H1 (cell line): ENCODE data around the gene KCNE3. TPM values are rescaled to one million over a fixed set of nuclear protein-coding genes. Genes with fewer than 3 reads are reported as not detected.
A peak's percentile ranks its signal among the peaks of the same experiment; 100 is the strongest.

Source experiments
- CTCF ChIA-PET: fragments of 300-600 bp; sonication (Branson Sonifier 250); formaldehyde crosslinking; loops from one replicate; lab custom pipeline; 2021; ENCODE audit not compliant: partially characterized antibody; lab: Charles Lee
- POLR2A ChIA-PET: fragments of 300-600 bp; sonication (Branson Sonifier 250); formaldehyde crosslinking; loops from one replicate; lab custom pipeline; 2021; ENCODE audit warnings: inconsistent platforms; ENCODE audit not compliant: partially characterized antibody; lab: Charles Lee
- DNase-seq, 2 experiments: peaks; one replicate each; pipeline versions ENCODE4 v3.0.0 to v3.0.0-alpha.2; 2010 to 2022; ENCODE audit warnings: low spot score in 2 of 2, low read depth in 1 of 2, mixed read lengths in 1 of 2
- FAIRE-seq: peaks from 2 replicates; lab custom pipeline; 2011; peaks lifted over from hg19 to GRCh38; lab: Jason Lieb, UNC
- H2AFZ ChIP-seq: 2 replicates; pipeline ENCODE4 v1.8.1; 2012; ENCODE audit warnings: low read length, inconsistent platforms
- H2AK5ac ChIP-seq: 2 replicates; pipeline ENCODE4 v1.6.1; 2013; ENCODE audit warnings: low read depth, low read length
- H2BK120ac ChIP-seq: replicated peaks from 2 replicates; pipeline ENCODE3; 2013; ENCODE audit warnings: low read depth, low read length, inconsistent platforms
- H2BK12ac ChIP-seq: 2 replicates; pipeline ENCODE4 v1.6.1; 2013; ENCODE audit warnings: low read depth, low read length
- H2BK15ac ChIP-seq: 2 replicates; pipeline ENCODE4 v1.6.1; 2013; ENCODE audit warnings: low read length
- H2BK20ac ChIP-seq: 2 replicates; pipeline ENCODE4 v1.6.1; 2013; ENCODE audit warnings: low read length
- H2BK5ac ChIP-seq: 2 replicates; pipeline ENCODE4 v1.6.1; 2013; ENCODE audit warnings: low read depth, low read length
- H3K14ac ChIP-seq: 2 replicates; pipeline ENCODE4 v1.6.1; 2013; ENCODE audit warnings: inconsistent platforms; ENCODE audit not compliant: insufficient read length
- H3K18ac ChIP-seq: 2 replicates; pipeline ENCODE4 v1.6.1; 2013; ENCODE audit warnings: low read length; ENCODE audit errors: extremely low read depth
- H3K23ac ChIP-seq: 2 replicates; pipeline ENCODE4 v1.6.1; 2013; ENCODE audit warnings: inconsistent platforms; ENCODE audit not compliant: insufficient read length
- H3K23me2 ChIP-seq: 2 replicates; pipeline ENCODE4 v1.6.1; 2013; ENCODE audit warnings: low read depth, low read length
- H3K27ac ChIP-seq: 2 replicates; pipeline ENCODE4 v1.6.1; 2011; ENCODE audit warnings: low read depth, low read length, inconsistent platforms
- H3K27me3 ChIP-seq, 4 experiments: replicated peaks in 1 of 4; 1 replicate in 1 of 4; 2 replicates in 3 of 4; pipeline versions ENCODE4 v1.6.1 to v1.8.1; 2011 to 2013; ENCODE audit warnings: low read length in 3 of 4, mild to moderate bottlenecking in 3 of 4, inconsistent platforms in 2 of 4, mixed read lengths in 2 of 4, moderate library complexity in 1 of 4; ENCODE audit not compliant: control insufficient read depth in 3 of 4, insufficient read depth in 3 of 4; ENCODE audit errors: extremely low read depth in 1 of 4
- H3K36me3 ChIP-seq, 4 experiments: 2 replicates each; pipeline versions ENCODE4 v1.6.1 to v1.8.1; 2011 to 2013; ENCODE audit warnings: mild to moderate bottlenecking in 4 of 4, low read length in 3 of 4, moderate library complexity in 2 of 4, control low read depth in 1 of 4, inconsistent platforms in 1 of 4; ENCODE audit not compliant: insufficient read depth in 4 of 4, control insufficient read depth in 2 of 4
- H3K4ac ChIP-seq: replicated peaks from 2 replicates; pipeline ENCODE3; 2013; ENCODE audit warnings: low read length, low read depth, mixed read lengths, inconsistent platforms; ENCODE audit not compliant: insufficient read length
- H3K4me1 ChIP-seq, 4 experiments: replicated peaks in 1 of 4; 1 replicate in 1 of 4; 2 replicates in 3 of 4; pipeline versions ENCODE4 v1.6.1 to v1.8.1; 2011 to 2013; ENCODE audit warnings: low read length in 3 of 4, inconsistent platforms in 2 of 4, mixed read lengths in 1 of 4; ENCODE audit not compliant: insufficient read depth in 4 of 4, control insufficient read depth in 3 of 4
- H3K4me2 ChIP-seq, 2 experiments: 2 replicates each; pipeline versions ENCODE4 v1.6.1 to v1.8.1; 2011 to 2013; ENCODE audit warnings: low read depth in 2 of 2, low read length in 2 of 2, control low read depth in 1 of 2, inconsistent platforms in 1 of 2, mild to moderate bottlenecking in 1 of 2; ENCODE audit not compliant: insufficient read depth in 1 of 2
- H3K4me3 ChIP-seq, 4 experiments: fragments of 200-600, 300-600 bp in 1 of 4; sonication (generic), shearing (Covaris generic), sonication (Bioruptor Twin) in 1 of 4; 2 replicates each; pipeline versions ENCODE4 v1.5.1 to v1.8.1; 2011 to 2016; ENCODE audit warnings: low read length in 4 of 4, low read depth in 3 of 4, control low read depth in 2 of 4, inconsistent platforms in 2 of 4, mild to moderate bottlenecking in 2 of 4, mixed read lengths in 1 of 4, moderate library complexity in 1 of 4; ENCODE audit not compliant: insufficient read depth in 2 of 4; ENCODE audit errors: extremely low read depth in 1 of 4
- H3K56ac ChIP-seq: replicated peaks from 2 replicates; pipeline ENCODE3; 2013; ENCODE audit warnings: low read depth, mild to moderate bottlenecking, mixed read lengths, low read length, inconsistent platforms; ENCODE audit not compliant: insufficient read length
- H3K79me1 ChIP-seq: 2 replicates; pipeline ENCODE4 v1.6.1; 2013; ENCODE audit warnings: low read depth, low read length, control low read depth
- H3K79me2 ChIP-seq, 2 experiments: 2 replicates each; pipeline versions ENCODE4 v1.6.1 to v1.8.1; 2012 to 2013; ENCODE audit warnings: low read length in 2 of 2, mild to moderate bottlenecking in 2 of 2, inconsistent platforms in 1 of 2; ENCODE audit not compliant: insufficient read depth in 2 of 2, control insufficient read depth in 1 of 2
- H3K9ac ChIP-seq, 4 experiments: replicated peaks in 1 of 4; 1 replicate in 1 of 4; 2 replicates in 3 of 4; pipeline versions ENCODE4 v1.6.1 to v1.8.1; 2011 to 2013; ENCODE audit warnings: low read depth in 3 of 4, low read length in 3 of 4, control low read depth in 2 of 4, mild to moderate bottlenecking in 2 of 4, moderate library complexity in 2 of 4, inconsistent platforms in 1 of 4; ENCODE audit errors: extremely low read depth in 1 of 4
- H3K9me3 ChIP-seq, 2 experiments: 2 replicates each; pipeline versions ENCODE4 v1.6.1 to v1.8.1; 2012 to 2013; ENCODE audit warnings: mild to moderate bottlenecking in 2 of 2, moderate library complexity in 2 of 2, control low read depth in 1 of 2, inconsistent platforms in 1 of 2, low read depth in 1 of 2, low read length in 1 of 2, mixed read lengths in 1 of 2; ENCODE audit not compliant: insufficient read depth in 2 of 2
- H4K20me1 ChIP-seq, 2 experiments: replicated peaks in 1 of 2; 2 replicates each; pipeline versions ENCODE3 to v1.8.1; 2011 to 2013; ENCODE audit warnings: inconsistent platforms in 2 of 2, low read length in 2 of 2, mild to moderate bottlenecking in 1 of 2; ENCODE audit not compliant: insufficient read depth in 2 of 2, control insufficient read depth in 1 of 2
- H4K5ac ChIP-seq: 2 replicates; pipeline ENCODE4 v1.6.1; 2013; ENCODE audit warnings: low read length, low read depth, mixed read lengths, inconsistent platforms; ENCODE audit not compliant: insufficient read length
- H4K8ac ChIP-seq: 2 replicates; pipeline ENCODE4 v1.8.0; 2013; ENCODE audit warnings: mild to moderate bottlenecking, moderate library complexity, low read length, inconsistent platforms; ENCODE audit not compliant: insufficient read depth; ENCODE audit errors: extremely low read depth
- H4K91ac ChIP-seq: replicated peaks from 2 replicates; pipeline ENCODE3; 2013; ENCODE audit warnings: low read length, mixed read lengths, inconsistent platforms; ENCODE audit not compliant: insufficient read length
- CBX8 ChIP-seq: fragments of 300-800, 300-1000 bp; sonication (generic); IDR thresholded peaks from 2 replicates; pipeline ENCODE4 v1.7.1; 2016; ENCODE audit warnings: low read depth, low read length, borderline replicate concordance
- E2F6 ChIP-seq: IDR thresholded peaks from 2 replicates; pipeline ENCODE4 v1.6.1; 2012; ENCODE audit warnings: inconsistent platforms
- EP300 ChIP-seq, 2 experiments: IDR thresholded peaks; 1 replicate in 1 of 2; 2 replicates in 1 of 2; pipeline ENCODE4 v1.6.1; 2011 to 2012; ENCODE audit warnings: low read depth in 2 of 2, low read length in 2 of 2, mild to moderate bottlenecking in 2 of 2, borderline replicate concordance in 1 of 2, inconsistent platforms in 1 of 2, moderate library complexity in 1 of 2
- EZH2 ChIP-seq: fragments of 200-600 bp; sonication (generic); IDR thresholded peaks from 2 replicates; pipeline ENCODE4 v1.7.1; 2012; ENCODE audit warnings: low read depth, mild to moderate bottlenecking, moderate library complexity, low read length, inconsistent platforms; ENCODE audit not compliant: severe bottlenecking
- KDM4A ChIP-seq: IDR thresholded peaks from one replicate; pipeline ENCODE4 v1.7.1; 2012; ENCODE audit warnings: low read depth, mild to moderate bottlenecking, moderate library complexity, low read length, inconsistent platforms; ENCODE audit not compliant: severe bottlenecking
- MAX ChIP-seq: IDR thresholded peaks from 2 replicates; pipeline ENCODE4 v1.6.1; 2012; ENCODE audit warnings: inconsistent platforms
- RAD21 ChIP-seq, 2 experiments: IDR thresholded peaks in 1 of 2; conservative IDR thresholded peaks in 1 of 2; 2 replicates each; pipeline ENCODE4 v1.6.1; 2011; ENCODE audit warnings: low read depth in 2 of 2, low read length in 2 of 2, improper control_type of control experiment in 1 of 2, inconsistent platforms in 1 of 2, mild to moderate bottlenecking in 1 of 2, moderate library complexity in 1 of 2
- WGBS, 2 experiments: shearing (Covaris generic) in 1 of 2; methylation state at CpG; one replicate each; pipeline versions ENCODE4 v1.1.6 to v1.1.7; 2013 to 2015; ENCODE audit warnings: low lambda C conversion rate in 2 of 2, mixed read lengths in 2 of 2, inconsistent platforms in 1 of 2, low coverage in 1 of 2, missing lambda C conversion rate in 1 of 2; ENCODE audit not compliant: insufficient replicate concordance in 2 of 2, insufficient coverage in 1 of 2, insufficient read length in 1 of 2; ENCODE audit errors: extremely low coverage in 1 of 2, missing lambda C conversion rate in 1 of 2; 5-methylcytosine and 5-hydroxymethylcytosine counted together
- polyA plus RNA-seq, 7 experiments: library from polyadenylated mRNA; depleted of rRNA in 3 of 7; stranded (reverse) in 5 of 7; unstranded in 2 of 7; fragments of >200 nt in 5 of 7; fragments of 200-250 nt in 2 of 7; gene quantifications; 1 replicate in 5 of 7; 2 replicates in 1 of 7; 4 replicates in 1 of 7; pipeline versions ENCODE4 v1.2.1 to v1.2.3, GENCODE V29; 2011 to 2013; ENCODE audit warnings: missing spikeins in 2 of 7, mixed read lengths in 2 of 7
- total RNA-seq: library from RNA; stranded (reverse); fragmentation: NEBNext Ultra II Directional; extraction: Animal tissue kit (Norgen Biotek cat#: 25700); gene quantifications from 2 replicates; pipeline ENCODE4 v1.2.1, GENCODE V29; 2021

KCNE3 gene
- total and polyA plus RNA-seq, 2 of the 8 experiments (the other 6 are each of a cell fraction or from before 2014, with no cell fraction given) = 1.9 to 3.5 TPM

GRCh38 chr11:74465291-74465708, 2.0 kb downstream of the KCNE3 start:
- Histone ChIP-seq H3K4me3 (no peak overlapping the region), H3K4me1 (peaks cover 4 to 16% (median 11%) of the 10 kb centered on the region in 4 experiments), H3K27ac (no peak overlapping the region), H3K27me3 (peaks cover 0 to 5% (median 0%) of the 10 kb centered on the region in 4 experiments; a peak in 3 of 7 replicates), H2BK15ac (peak overlapping the region; percentile 84; the same call in 1 of the 2 replicates), H2BK12ac (no peak overlapping the region), H2AFZ (no peak overlapping the region), H4K20me1 (no peaks in the 10 kb centered on the region), H2BK120ac (no peak overlapping the region), H3K23ac (no peak overlapping the region), H3K9ac (no peak overlapping the region), H4K91ac (peak overlapping the region; percentile 26), H3K18ac (no peak overlapping the region), H3K56ac (no peak overlapping the region), H3K4ac (no peak overlapping the region), H4K5ac (no peak overlapping the region), H3K79me1 (no peaks in the 10 kb centered on the region), H3K23me2 (no peaks in the 10 kb centered on the region; the same call in 1 of the 2 replicates), H3K9me3 (no peaks in the 10 kb centered on the region), H2AK5ac (0 out of 2 replicates have a peak overlapping the region, but pooled peaks have one; percentile 12), H2BK20ac (no peak overlapping the region), H3K36me3 (no peaks in the 10 kb centered on the region), H2BK5ac (0 out of 2 replicates have a peak overlapping the region, but pooled peaks have one; percentile 18), H3K79me2 (no peaks in the 10 kb centered on the region), H4K8ac (no peak overlapping the region), H3K14ac (no peak overlapping the region), H3K4me2 (no peak overlapping the region)
- TF ChIP-seq RAD21 (IDR thresholded peaks at IDR 0.05 in 1 of 2, conservative IDR thresholded peaks at IDR 0.05 in 1 of 2; ENCODE audit: low read depth in 2 of 2, low read length in 2 of 2) (no peak), MAX (no peak), E2F6 (no peak), EP300 (IDR thresholded peaks at IDR 0.05; ENCODE audit: borderline replicate concordance in 1 of 2, low read depth in 2 of 2, low read length in 2 of 2) (no peak), EZH2 (no peak), KDM4A (no peak), CBX8 (no peak)
- no peak for FAIRE-seq
- no peak for DNase-seq
- WGBS, 2 experiments = 88% methylated on average over 2 of the region's 2 CpGs; no CpG with 5 or more reads in 1 of the 2 experiments
- ChIA-PET POLR2A (no interaction called here), CTCF (interaction anchor here (4.0 kb wide), 1 partner anchor 106 kb away, joined by 19 read pairs; no protein-coding TSS in a partner anchor)
